Measurements from ENCODE around the gene MLANA.

The MLANA gene

DNA sequence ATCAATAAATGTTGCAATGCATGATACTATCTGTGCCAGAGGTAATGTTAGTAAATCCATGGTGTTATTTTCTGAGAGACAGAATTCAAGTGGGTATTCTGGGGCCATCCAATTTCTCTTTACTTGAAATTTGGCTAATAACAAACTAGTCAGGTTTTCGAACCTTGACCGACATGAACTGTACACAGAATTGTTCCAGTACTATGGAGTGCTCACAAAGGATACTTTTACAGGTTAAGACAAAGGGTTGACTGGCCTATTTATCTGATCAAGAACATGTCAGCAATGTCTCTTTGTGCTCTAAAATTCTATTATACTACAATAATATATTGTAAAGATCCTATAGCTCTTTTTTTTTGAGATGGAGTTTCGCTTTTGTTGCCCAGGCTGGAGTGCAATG, 18.2 kb downstream of the MLANA start:
- DNase-seq, result no peak

DNA sequence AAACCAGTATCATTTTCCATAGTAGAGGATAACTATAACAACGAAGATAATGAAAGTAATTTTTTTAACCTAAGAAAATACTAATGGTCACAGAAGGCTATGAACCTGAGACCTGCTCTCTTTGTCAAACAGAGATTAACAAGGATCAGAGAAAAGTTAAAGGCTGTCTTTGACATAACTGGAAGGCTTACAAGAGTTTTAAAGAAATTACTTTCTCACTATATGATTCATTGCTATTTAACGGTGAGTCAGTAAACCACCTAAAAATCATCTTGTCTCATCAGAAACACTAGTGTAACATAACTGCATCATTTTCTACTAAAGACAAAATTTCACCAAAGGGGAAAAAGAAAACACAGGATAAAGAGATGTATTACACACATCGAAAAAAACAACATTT, 19.3 kb downstream of the MLANA start:
- no peak for DNase-seq

DNA sequence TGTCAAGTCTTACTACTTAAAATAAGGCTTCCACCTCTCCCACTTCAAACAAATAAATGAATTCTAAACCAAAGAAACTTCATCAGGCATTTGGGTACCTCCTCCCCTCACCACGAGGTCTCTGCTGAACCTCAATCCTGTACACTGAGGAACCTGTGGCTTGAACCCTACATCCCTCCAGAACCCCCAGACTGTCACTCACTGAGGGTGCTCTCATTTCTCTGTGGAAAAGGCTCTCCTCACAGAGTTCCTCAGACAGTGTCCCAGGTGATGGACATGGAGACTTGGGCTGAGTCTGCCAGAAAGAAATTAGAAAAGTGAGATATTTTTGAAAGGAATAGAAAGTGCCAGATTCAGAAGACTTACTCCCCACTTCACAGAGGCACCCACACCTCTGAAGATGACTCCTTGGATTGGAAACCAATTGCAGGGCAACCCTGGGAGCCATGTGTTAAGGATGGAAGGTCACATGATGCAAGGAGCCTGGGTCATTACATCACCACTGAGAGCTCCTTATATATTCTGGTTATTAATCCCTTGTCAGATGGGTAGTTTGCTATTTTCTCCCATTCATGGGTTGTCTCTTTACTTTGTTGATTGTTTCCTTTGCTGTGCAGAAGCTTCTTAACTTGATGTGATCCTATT, 19.8 kb downstream of the MLANA start:
- DNase-seq, result no peak

DNA sequence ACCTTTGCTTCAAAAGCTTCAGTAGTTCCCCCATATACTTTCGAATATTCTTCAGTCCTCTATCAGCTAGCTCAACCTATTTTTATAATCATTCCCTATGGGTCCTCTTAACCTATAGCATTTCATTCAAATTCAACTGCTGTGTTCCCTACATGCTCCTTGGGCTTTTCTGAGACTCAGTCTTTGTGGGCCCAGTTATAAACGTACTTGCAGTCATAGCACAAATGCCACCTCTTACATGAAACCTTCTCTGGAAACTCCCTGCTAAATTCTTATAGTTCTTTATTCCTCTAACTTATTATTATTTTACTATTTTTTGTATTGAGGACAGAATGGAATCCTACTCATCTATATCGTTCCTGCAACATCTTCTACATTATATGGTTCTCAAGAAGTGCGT, 24.7 kb downstream of the MLANA start:
- no peak for DNase-seq

DNA sequence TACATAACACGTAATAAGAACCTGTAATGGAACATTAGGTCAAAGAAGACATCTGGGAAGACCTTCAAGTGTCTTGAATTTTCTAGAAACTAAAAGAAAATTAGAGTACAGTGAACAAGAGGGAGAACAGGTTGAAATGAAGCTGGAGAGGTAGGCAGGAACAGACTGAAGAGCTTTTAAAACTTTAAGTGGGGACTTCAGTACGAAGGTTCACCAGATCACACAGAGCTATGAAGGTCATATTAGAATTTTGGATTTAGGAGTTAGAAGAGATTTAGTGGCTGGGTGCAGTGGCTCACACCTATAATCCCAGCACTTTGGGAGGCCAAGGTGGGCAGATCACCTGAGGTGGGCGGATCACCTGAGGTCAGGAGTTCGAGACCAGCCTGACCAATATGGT, 26.6 kb downstream of the MLANA start:
- no peak for DNase-seq

DNA sequence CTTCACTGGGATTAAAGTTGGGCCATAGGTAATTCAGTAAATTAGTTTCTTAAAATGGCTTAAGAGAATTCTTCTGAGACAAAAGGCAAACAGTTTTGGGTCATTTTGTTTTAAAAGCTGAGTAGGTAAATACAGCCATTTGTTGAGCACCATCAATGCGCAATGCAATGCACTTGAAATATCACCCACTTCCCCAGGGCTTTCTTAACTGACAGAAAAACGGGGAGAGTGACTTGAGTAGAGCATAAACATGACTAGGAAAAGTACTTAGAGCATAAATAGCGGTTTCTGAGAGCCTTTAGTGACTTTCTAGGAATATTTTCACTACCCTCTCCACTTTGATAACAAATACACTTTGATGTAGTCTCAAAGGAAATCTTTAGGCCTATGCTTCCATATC, 27.2 kb downstream of the MLANA start:
- DNase-seq, result no peak

DNA sequence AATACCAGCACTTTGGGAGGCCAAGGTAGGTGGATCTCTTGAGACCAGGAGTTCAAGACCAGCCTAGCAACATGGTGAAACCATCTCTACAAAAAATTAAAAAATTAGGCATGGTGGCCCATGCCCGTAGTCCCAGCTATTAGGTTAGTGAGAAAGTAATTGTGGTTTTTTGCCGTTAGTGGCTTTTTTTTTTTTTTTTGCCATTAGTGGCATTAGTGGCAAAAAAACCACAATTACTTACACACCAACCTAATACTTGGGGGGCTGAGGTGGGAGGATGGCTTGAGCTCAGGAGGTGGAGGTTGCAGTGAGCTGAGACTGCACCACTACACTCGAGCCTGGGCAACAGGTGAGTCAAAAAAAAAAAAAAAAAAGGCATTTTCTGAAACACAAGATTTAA, 27.8 kb downstream of the MLANA start:
- DNase-seq, result no peak

DNA sequence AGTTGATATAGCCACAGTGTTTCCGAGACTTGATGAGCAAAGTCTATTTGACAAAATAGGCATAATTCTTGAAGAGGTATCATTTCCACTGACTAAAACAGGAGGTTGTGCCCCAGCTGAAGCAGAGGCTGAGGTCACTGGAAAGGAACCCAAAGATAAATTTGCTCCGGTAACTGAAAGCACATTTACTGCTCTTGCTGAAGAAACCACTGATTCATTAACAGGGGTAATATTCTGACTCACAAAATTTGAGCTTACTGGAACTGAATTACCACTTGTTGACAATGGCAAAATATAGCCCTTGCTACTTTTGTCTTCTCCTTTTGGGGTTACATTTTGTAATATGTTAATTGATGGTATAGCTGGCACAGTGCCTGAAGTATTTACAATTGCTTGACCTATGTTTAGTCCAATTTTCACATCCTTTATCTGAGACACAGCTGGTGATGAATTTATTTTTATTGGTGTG, 30.2 kb downstream of the MLANA start:
- DNase-seq, result no peak

DNA sequence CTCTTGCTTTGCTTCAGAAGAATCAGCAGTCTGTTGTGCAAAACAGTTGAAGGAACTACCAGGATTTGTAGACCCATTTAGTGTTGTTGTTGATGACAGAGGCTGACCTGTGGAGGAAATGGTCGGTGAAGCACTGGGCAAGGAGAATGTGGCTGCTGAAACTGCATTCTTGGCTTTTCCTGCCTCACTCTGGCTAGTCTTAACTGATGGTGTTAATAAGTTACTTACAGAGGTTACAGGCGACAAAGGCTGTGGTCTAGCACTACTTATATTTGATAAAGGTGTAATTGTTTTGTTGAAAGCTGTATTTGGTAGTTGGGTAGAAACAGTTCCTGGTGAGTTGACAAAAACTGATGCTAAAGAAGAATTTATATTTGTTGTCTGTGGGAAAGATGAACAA, 31.5 kb downstream of the MLANA start:
- no peak for DNase-seq

DNA sequence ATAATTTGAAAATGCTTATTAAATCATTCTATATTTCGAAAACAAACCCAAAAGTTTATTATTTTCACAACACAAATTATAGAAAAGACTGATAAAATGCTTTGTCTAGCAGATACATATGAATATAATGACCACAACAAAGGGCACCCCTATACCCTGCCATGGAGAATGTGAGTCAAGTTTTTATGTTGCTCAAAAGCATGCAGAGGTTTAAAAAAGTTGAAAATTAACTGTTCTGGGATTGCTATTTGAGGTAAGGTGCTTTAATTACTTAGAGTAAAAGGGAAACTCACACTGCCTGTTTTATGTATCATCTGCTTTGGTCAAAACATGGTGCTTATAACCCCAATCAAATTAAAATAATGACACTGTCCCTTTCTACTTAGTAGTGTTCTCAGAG, 41.0 kb downstream of the MLANA start:
- no peak for DNase-seq

DNA sequence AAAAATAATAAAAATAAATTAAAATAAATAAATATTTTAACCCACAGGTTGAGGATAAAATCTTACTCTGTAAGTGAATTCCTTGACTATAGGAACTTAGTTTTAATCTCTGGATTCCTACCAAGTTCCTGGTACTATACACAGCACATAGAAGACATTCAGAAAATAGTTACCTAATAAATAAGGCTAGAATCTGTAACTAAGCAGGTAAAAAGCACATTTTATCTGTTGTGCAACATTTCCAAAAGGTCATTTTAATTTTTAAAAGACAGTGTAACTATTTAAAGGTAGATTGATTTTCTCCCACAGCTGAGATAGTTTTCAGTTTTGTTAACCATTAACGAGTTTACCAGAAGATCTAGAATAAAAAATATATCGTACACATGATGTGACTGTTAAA, 47.8 kb downstream of the MLANA start:
- no peak for DNase-seq

DNA sequence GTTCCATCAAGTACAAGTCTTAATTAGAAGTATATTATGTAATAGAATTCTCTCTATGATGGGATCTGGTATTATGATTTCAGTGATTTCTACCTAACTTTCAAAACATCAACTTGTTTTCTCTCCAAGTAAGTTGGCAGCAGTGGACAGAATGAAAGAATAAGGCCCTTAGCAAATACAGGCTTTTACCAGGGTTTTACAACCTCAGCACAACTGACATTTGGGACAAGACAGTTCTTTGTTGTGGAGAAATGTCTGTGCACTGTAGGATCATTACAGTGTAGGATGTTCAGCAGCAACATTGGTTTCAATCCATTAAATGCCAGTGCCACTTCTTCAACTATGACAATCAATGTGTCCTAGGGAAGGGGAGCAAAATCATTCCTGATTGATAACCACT, 48.8 kb downstream of the MLANA start:
- no peak for DNase-seq

DNA sequence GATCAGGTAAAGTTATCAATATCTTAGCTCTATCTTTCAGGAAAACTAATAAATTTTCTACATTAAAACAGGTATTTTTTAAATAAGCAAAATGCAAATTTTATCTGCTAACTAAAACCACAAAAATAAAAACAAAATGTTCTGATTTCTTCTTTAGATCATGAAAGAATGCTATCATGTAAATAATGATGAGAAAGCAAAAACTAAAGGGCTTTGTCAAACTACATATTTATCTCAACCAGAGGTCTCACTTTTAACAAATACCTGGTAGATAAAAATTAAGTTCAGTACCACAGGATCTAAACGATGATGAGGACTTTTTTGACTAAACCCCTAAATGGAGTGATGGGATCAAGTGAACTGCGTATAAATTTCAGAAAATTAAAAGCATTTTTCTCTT, 50.5 kb downstream of the MLANA start:
- no peak for DNase-seq

DNA sequence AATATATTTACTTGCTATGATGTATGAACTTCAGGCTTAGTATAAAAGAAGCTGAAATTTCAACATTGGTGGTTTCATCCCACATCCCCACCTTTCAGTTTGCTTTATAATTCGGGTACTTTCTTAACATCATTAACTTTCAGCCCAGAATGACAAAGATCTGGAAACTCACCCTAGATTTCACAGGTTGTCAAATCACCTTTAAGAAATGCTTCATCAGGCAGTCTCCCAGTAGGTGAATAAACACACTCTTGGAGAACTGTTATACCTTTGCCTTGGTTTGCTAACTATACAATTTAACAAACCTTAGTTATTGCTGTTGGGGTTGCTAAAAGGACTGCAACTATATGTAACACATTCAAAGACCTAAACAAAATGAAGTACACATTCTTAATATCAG, 54.4 kb downstream of the MLANA start:
- DNase-seq, result no peak

DNA sequence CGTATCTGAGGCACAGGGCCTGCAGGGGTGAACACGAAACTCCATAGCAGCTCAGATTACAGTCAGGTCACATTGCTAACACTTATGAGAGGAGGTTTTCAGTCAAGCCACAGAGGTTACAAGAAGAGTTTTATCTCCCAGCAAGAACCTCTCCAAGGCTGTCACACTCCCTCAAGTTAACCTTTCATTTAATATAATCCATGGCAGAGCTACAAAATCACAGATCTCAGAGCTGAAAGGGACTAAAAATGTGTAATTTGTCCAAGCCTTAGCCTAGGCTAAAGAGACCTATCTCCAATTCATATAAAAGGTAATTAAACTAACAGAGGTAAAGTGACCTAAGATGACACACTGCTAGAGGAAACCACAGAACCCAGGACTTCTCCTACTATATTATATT, 57.2 kb downstream of the MLANA start:
- no peak for DNase-seq

DNA sequence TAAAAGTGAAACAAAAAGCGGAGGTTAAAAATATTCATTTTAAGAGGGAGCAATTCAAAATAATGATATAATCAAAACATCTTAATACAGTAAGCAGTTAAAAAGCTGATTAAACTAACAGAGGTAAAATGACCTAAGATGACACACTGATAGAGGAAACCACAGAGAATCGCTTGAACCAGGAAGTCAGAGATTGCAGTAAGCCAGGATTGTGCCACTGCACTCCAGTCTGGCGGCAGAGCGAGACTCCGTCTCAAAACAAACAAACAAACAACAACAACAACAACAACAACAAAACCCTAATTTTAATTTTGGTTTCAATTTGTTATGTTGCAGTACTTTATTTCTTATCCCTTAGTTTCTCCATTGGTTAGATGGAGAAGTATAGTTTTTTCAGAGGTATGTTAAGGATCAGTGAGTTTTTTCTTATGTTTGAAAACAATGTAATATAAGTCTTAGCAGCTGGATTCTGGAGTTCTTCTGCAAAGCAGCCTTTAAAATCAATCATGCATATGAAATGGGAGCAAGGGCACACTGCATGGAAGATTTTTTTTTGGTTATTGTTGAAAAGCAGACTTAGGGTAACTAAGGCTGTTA, 58.5 kb downstream of the MLANA start:
- no peak for DNase-seq

DNA sequence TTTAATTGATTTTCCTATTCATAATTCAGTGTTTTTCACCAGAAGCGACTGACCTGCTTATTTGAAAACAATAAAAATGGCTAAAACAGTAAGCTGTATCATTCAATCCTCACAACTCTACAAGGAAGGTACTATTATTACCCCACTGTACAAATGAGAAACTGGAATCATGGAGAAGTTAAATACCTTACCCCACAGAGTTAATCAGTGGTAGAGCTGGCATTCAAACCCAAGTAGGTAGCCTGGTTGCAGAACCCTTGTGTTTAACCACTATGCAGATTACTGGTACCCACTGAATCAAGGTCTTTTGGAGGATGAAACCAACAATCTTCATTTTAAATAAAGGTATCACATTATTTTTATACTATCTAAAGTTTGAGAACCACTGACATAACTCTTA, 59.6 kb downstream of the MLANA start:
- no peak for DNase-seq

DNA sequence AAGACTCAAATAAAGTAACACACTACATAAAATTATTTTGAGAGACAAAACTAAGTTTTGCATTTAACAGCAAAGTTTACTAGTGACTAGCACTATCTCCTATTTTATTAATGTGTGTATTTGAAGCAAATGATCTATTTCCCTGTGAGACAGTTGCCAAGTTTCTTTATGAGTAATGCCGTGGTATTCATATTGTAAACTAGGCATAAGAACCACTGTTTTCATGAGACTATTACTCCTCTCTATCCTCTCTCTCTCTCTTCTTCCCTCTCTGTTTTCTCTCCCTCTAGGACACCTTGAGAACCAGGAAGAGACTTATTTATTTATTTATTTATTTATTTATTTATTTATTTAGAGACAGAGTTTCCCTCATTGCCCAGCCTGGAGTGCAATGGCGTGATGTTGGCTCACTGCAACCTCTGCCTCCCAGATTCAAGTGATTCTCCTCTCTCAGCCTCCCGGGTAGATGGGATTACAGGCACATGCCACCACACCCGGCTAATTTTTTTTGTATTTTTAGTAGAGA, 61.1 kb downstream of the MLANA start:
- DNase-seq, result no peak

DNA sequence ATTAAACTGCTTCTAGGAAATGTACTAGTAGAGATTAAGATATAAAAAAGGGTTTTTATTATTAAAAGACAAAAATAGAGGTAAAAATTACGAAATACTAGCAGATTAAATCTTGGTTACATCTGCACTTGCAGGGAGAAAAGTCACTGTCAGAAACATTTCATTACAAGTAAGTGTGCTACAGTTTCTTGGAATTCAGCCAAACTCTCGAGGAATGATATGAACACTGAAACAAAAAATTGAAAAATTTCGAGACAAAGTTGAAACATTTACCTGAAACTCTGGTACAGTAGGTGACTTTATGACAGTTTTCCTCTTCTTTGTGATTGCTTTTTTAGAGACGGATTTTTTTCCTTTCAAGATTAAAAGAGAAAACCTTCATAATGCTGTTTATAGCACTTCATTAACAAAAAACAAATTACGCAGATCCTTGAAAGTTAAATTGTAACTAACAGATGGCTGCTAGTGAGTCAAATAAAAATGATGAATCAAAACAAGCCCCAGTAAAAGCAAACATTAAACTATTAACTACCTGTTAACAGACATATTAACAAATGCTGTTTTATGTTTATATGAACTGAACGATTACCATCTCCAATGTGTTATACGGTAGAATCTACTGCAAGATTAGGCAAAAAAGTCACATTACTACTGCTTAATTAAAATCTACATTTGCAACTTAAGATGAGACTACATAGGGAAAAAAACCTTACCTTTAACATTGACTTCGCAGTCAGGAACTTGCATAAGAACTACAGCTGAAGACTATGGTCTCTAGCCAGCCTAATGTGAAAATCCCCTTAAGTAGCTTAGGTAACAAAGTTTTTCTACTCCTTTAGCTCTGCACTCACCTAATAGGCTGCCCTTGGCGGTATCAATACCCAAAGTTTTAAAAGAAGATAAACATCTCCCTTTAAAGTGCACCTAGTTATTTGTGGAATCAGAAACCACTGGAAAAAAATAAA, 63.3 kb downstream of the MLANA start:
- no peak for DNase-seq

DNA sequence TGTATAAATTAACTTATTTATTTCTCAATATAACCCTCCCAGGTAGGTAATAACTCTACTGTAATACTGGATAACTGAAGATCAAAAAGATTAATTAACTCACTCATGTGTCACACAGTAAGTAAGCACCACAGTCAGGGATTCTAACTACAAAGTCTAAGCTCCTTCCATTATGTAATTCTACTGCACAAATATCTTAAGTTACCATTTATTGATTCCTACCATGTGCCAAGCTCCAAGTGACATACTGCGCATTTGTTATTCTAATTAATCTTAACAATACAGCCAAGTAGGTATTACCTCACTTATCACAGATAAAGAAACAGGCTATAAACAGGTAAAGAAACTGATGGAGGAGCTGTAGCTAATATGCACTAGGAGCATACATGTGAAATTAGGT, 66.5 kb downstream of the MLANA start:
- no peak for DNase-seq

DNA sequence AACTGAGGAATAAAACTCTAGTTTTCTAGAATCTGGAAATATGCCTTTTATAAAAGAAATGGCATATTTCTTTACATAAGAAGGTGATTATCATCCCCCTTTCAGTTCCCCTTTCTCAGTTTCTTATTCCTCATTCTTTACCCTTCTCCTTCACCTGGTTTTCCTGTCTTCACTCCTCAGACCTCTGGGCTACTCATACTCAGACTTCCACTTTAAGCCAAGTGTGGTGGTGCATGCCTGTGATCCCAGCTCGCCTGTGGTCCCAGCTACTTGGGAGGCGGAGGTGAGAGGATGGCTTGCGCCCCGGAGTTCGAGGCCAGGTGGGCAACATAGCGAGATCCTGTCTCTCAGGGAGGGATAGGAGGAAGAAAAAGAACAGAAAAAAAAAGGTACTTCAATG, 67.6 kb downstream of the MLANA start:
- DNase-seq, result no peak

Measured in stimulated activated CD4-positive, alpha-beta T cell treated with anti-CD3 and anti-CD28 coated beads, Interleukin-2, amount 100 ng/mL, for 48 hours (primary cell).